Measurements from ENCODE around the gene GP5. TPM values are rescaled to one million over a fixed set of nuclear protein-coding genes. Genes with fewer than 3 reads are reported as not detected.

GP5 gene
- total RNA-seq, 1 donor from 2014 or later: under 0.01 TPM

DNA sequence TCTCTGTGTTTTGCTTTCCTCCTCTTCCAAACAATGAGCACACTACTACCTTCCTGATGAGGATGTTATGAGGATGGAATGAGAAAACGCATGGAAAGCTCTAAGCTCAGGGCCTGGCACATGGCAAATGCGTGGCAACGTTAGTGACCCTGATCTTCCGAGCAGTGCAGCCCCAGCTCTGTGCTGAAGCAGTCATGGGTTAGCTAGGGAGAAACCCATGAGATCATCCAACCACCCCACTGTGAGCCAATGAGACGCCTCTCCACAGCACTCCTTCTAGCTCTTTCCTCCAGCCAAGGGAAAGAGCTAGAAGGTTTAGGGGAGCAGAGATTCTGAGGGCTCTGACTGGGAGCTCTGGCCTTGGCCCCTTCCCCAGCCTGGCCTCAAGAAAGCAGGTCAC, 52.4 kb downstream of the GP5 start:
- no peak for DNase-seq

GRCh38 chr3:194346035-194346434, 53.0 kb downstream of the GP5 start:
- DNase-seq: no peak

Other genes with a start within 250 kb of the GP5 start
- gene CPN2, start 47.9 kb downstream of the GP5 start, total RNA-seq: not detected in 2 replicates
- gene LRRC15, start 29.5 kb downstream of the GP5 start, total RNA-seq: 0.28 and 0.51 TPM in 2 replicates
- gene ATP13A3, start 87.7 kb upstream of the GP5 start, total RNA-seq: 145 and 196 TPM in 2 replicates
- gene TMEM44, start 234.2 kb upstream of the GP5 start, total RNA-seq: 50.3 and 96.5 TPM in 2 replicates

Measured in dermis blood vessel endothelial cell (primary cell).